Activated CD4-positive, alpha-beta T cell treated with anti-CD3 and anti-CD28 coated beads, Interleukin-2, amount 50 U/mL, for 48 hours (primary cell): ENCODE data around the gene PRKRIP1.
"Not testable (repeated sequence)": the region's sequence is repeated elsewhere in the genome, so short reads cannot be mapped to it uniquely, and the experiment has no call there.

ENCODE experiments used
- DNase-seq, 2 experiments: peaks; one replicate each; pipeline ENCODE4 v3.0.0-alpha.2; 2020

The PRKRIP1 gene, protein sequence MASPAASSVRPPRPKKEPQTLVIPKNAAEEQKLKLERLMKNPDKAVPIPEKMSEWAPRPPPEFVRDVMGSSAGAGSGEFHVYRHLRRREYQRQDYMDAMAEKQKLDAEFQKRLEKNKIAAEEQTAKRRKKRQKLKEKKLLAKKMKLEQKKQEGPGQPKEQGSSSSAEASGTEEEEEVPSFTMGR

GRCh38 chr7:102395873-102396709 is at the start of gene PRKRIP1:
TSS of gene PRKRIP1 (plus strand) at chr7:102396363. CDS start at chr7:102396412, 49 bp downstream.
- DNase-seq, result peak; percentile 80 to 85

GRCh38 chr7:102346983-102347382 is 49.2 kb upstream of the PRKRIP1 start:
- DNase-seq, result not testable (repeated sequence)

- DNase-seq, result not testable (repeated sequence)
These were observed 39.8 kb upstream of the PRKRIP1 start, which contains the start of gene SPDYE6 for GRCh38 chr7:102356344-102356743. TSS of gene SPDYE6 (minus strand) at chr7:102356444. CDS start at chr7:102356023, 421 bp downstream.

DNA sequence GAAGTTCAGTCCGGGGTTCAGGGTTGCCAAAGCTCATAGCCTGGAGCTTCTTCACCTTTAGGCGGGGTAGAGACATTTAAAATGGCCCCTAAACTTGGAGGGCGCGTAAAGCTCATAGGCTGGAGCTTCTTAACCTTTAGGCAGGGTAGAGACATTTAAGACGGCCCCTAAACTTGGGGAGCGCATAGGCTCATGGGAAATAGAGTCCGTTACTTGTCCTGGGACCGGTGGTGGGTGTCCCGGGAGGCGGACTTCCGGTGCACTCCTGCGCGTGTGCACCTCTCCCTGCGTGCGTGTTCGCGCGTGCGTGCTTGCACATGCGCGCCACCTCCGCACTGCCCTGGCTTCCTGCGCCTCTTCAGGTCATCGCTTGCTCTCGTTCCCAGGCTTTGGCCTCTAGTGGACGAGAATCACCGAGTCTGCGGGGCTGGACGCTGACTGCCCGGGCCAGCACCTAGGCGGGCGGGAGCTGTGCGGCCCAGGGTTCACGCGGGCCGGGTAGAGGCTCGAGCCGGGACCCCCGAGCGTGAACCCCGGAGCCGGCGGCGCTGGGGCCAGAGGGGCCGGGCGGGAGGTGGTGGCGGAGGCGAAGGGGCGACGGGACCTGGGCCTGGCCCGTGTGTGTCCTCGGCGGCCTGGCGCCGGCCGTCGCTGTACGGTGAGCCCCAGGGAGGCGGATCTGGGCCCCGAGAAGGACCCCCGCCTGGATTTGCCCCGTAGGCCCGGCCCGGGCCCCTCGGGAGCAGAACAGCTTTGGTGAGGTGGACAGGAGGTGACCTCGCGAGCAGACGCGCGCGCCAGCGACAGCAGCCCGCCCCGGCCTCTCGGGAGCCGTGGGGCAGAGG is 32.4 kb upstream of the PRKRIP1 start:
- DNase-seq, result peak; percentile 90 to 93

GRCh38 chr7:102364394-102364886 is 31.7 kb upstream of the PRKRIP1 start:
- peak; percentile 6 to 16 for DNase-seq

DNA sequence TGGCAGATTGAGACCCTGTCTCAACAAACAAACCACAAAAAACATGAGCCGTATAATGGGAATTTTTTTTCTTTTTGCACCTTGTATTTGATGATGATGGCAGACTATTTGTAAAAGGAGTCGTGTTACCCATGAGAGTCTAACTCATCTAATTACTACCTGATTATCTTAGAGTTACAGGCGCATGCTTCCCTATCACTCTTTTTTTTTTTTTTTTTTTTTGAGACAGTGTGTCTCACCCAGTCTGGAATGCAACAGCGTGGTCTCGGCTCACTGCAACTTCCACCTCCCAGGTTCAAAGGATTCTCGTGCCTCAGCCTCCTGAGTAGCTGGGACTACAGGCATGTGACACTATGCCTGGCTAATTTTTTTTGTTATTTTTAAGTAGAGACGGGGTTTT is 30.8 kb upstream of the PRKRIP1 start:
- not testable (repeated sequence) for DNase-seq

GRCh38 chr7:102370038-102370437 is 26.1 kb upstream of the PRKRIP1 start:
- DNase-seq, result not testable (repeated sequence)

GRCh38 chr7:102372796-102373195 is 23.4 kb upstream of the PRKRIP1 start:
- not testable (repeated sequence) for DNase-seq

- DNase-seq, result no peak
These were observed 19.1 kb upstream of the PRKRIP1 start for GRCh38 chr7:102376964-102377466.

DNA sequence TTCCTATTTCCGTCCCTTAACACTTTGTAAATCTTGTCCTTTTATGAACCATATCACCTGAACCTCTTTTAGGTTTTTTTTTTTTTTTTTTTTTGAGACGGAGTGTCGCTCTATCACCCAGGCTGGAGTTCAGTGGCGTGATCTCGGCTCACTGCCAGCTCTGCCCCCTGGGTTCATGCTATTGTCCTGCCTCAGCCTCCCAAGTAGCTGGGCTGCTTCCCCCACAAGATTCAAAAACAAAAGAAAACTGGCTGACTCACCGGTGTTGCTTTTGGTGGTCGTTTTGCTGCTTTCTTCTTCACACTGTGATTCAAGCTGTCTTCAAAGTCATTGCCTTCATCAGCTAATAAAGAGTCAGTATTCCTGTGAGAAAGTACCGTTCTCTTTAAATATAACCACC is 15.3 kb upstream of the PRKRIP1 start:
- not testable (repeated sequence) for DNase-seq

DNA sequence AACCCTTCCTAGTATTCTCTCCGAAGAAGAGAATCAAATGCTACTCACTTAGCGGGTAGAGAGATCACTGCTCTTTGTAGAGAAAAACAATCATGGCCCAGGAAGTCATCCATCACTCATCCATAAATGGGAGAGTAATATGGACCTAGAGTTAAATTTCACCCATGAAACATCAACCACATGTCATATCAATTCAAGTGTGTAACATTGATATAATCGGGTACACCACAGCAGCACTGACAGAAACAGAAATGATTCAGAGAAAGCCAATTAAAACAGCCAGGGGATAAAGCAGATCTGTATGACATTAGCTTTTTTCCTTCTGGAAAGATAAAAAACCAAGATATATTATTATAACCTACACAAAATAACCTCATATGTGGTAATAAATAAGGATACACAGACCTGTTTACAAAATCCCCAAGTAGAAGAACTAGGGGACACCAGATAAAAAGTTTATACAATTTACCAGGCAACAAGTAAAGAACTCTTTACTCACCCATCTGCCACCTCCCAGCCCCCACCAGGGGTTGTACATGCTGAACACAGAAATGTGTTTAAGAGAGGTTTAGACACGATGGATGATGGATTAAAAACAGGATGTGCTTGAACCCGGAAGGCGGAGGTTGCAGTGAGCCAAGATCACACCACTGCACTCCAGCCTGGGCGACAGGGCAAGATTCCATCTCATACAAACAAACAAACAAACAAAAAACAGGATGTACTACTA is 14.3 kb upstream of the PRKRIP1 start:
- not testable (repeated sequence) for DNase-seq

- DNase-seq, result no peak
These were observed 9.1 kb upstream of the PRKRIP1 start for GRCh38 chr7:102387064-102387463.

DNA sequence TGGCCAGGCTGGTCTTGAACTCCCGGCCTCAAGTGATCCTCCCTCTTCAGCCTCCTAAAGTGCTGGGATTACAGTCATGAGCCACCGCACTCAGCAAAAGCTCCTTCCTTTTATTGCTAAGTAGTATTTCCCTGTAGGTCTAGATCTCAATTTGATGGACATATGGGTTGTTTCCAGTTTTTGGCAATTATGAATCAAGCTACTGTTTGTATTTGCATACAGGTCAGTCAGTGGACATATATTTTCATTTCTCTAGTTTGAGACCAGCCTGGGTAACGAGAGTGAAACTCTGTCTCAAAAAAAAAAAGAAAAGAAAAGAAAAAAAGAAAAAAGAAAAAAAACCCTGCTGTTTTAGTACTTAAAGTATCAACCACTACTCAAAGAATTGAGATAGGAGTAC is 6.4 kb upstream of the PRKRIP1 start:
- DNase-seq, result no peak

GRCh38 chr7:102390697-102391484 is 5.3 kb upstream of the PRKRIP1 start:
- DNase-seq, result peak; percentile 75 to 79

GRCh38 chr7:102392330-102392729 is 3.8 kb upstream of the PRKRIP1 start:
- no peak for DNase-seq

DNA sequence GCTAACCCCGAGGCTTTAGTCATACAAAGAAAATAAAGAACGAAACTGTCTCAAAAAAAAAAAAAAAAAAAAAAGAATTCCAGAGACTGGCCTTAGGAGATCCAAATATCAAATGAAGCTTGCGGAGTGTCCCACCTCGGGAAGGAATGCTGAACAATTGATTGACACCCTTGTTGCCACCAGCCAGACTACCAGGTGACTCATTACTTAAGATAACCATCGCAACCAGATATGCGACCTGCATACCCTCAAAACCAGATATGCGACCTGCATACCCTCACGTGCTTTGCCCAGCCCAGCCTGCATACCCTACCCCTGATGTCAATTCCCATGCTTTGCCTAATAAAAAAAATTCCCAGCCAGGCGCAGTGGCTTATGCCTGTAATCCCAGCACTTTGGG is 2.7 kb upstream of the PRKRIP1 start:
- DNase-seq, result no peak

GRCh38 chr7:102395592-102395872 is 631 bp upstream of the PRKRIP1 start:
- DNase-seq, result no peak

GRCh38 chr7:102396710-102397019 is 502 bp downstream of the PRKRIP1 start:
- DNase-seq, result no peak

DNA sequence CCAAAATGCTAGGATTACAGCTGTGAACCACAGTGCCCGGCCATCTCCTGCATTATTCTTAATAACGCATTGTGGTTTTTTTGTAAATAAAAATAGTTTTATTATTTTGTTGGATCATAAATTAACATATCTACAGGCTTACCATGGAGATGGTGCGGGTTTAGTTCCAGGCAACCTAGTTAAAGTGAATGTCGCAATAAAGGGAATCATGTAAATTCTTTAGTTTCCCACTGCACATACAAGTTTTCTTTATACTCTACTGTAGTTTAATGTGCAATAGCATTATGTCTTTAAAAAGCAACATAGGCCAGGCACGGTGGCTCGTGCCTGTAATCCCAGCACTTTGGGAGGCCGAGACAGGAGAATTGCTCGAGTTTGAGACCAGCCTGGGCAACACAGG is 2.4 kb downstream of the PRKRIP1 start:
- DNase-seq, result no peak

DNA sequence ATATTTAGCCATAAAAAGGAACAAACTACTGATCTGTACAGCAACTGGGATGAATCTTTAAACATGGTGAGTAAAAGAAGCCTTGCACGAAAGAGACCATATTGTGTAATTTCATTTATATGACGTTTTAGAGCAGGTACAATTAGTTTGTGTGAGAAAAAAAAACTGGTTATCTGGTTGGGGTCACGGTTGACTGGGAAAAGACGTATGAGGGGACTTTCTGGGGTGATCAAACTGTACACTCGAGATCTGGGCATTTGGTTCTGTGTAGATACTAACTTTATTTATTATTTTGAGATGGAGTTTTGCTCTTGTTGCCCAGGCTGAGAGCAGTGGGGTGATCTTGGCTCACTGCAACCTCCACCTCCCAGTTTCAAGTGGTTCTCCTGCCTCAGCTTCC is 4.2 kb downstream of the PRKRIP1 start:
- DNase-seq, result no peak

DNA sequence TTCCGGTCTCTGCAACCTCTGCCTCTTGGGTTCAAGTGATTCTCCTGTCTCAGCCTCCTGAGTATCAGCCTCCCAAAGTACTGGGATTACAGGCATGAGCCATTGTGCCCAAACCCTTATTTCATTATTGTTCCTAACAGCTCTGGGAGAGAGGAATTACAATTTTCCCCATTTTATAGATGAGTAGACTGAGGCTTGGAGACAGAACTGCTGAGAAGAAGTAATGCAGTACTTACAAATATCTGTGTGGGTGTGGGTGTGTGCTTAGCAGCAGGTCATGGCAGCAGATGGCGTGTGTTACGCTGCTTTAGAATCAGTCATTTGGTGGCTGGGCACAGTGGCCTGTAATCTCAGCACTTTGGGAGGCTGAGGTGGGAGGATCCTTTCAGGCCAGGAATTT is 7.4 kb downstream of the PRKRIP1 start:
- DNase-seq, result no peak
